PC-3 (cell line): Measurements from ENCODE around the gene OVOL2. TPM values are rescaled to one million over a fixed set of nuclear protein-coding genes. Genes with fewer than 3 reads are reported as not detected.
A peak's percentile ranks its signal among the peaks of the same experiment; 100 is the strongest.

ENCODE experiments used
- ATAC-seq: fragments of 200-7000 bp; cut with Tn5 transposase; 2 replicates; pipeline ENCODE4 v1.9.1; 2020; ENCODE audit warnings: mild to moderate bottlenecking, moderate library complexity
- BruUV-seq: library from RNA; stranded (reverse); fragments of 400-500 nt; replicated peaks from 2 replicates; lab custom pipeline; 2021; lab: Mats Ljungman, UMichigan
- CTCF ChIA-PET: fragments of 300-600 bp; sonication (Branson Sonifier 250); formaldehyde crosslinking; loops from one replicate; lab custom pipeline; 2022; ENCODE audit warnings: antibody characterized with exemption; lab: Charles Lee
- POLR2A ChIA-PET: fragments of 300-600 bp; sonication (Branson Sonifier 250); formaldehyde crosslinking; loops from one replicate; lab custom pipeline; 2022; ENCODE audit warnings: antibody characterized with exemption; ENCODE audit not compliant: unreplicated experiment; lab: Charles Lee
- DNase-seq: peaks from one replicate; pipeline ENCODE4 v3.0.0-alpha.2; 2015
- H2AFZ ChIP-seq: fragments of 300-600 bp; sonication (generic); 2 replicates; pipeline ENCODE4 v1.6.0; 2016; ENCODE audit warnings: antibody characterized with exemption, low read length
- H3F3A ChIP-seq: fragments of 300-600 bp; sonication (generic); one replicate; pipeline ENCODE4 v1.6.0; 2017; ENCODE audit warnings: antibody characterized with exemption, low read length, control low read depth, mild to moderate bottlenecking; ENCODE audit not compliant: unreplicated experiment
- H3K27ac ChIP-seq: fragments of 300-600 bp; sonication (generic); 2 replicates; pipeline ENCODE4 v1.5.1; 2016; ENCODE audit warnings: mild to moderate bottlenecking, low read length
- H3K27me3 ChIP-seq: fragments of 300-600 bp; sonication (generic); 2 replicates; pipeline ENCODE4 v1.6.1; 2016; ENCODE audit warnings: low read length, mixed read lengths
- H3K36me3 ChIP-seq: fragments of 300-600 bp; sonication (generic); 2 replicates; pipeline ENCODE4 v1.6.1; 2016; ENCODE audit warnings: low read depth, mixed run types, low read length, mixed read lengths
- H3K4me1 ChIP-seq: fragments of 300-600 bp; sonication (generic); 2 replicates; pipeline ENCODE4 v1.5.1; 2016; ENCODE audit warnings: low read length; ENCODE audit not compliant: insufficient read depth
- H3K4me2 ChIP-seq: fragments of 300-600 bp; sonication (generic); 2 replicates; pipeline ENCODE4 v1.6.0; 2016; ENCODE audit warnings: low read length
- H3K4me3 ChIP-seq: fragments of 300-600 bp; sonication (generic); 2 replicates; pipeline ENCODE4 v1.5.1; 2016; ENCODE audit warnings: mild to moderate bottlenecking, low read length, mixed read lengths
- H3K79me2 ChIP-seq: fragments of 300-600 bp; sonication (generic); 2 replicates; pipeline ENCODE4 v1.6.1; 2017; ENCODE audit warnings: low read length, mixed read lengths
- H3K9ac ChIP-seq: fragments of 300-600 bp; sonication (generic); 2 replicates; pipeline ENCODE4 v1.6.0; 2016; ENCODE audit warnings: mild to moderate bottlenecking, low read length
- H3K9me2 ChIP-seq: fragments of 300-600 bp; sonication (generic); replicated peaks from 2 replicates; pipeline ENCODE4 v1.6.1; 2016; ENCODE audit warnings: mixed run types, low read length, mixed read lengths
- H3K9me3 ChIP-seq: fragments of 300-600 bp; sonication (generic); 2 replicates; pipeline ENCODE4 v1.6.1; 2016; ENCODE audit warnings: low read length, mixed read lengths
- H4K20me1 ChIP-seq: fragments of 300-600 bp; sonication (generic); 2 replicates; pipeline ENCODE4 v1.6.1; 2016; ENCODE audit warnings: low read length, mixed read lengths
- EZH2 ChIP-seq: fragments of 300-600 bp; sonication (generic); IDR thresholded peaks from one replicate; pipeline ENCODE4 v1.6.1; 2017; ENCODE audit warnings: antibody characterized with exemption, mild to moderate bottlenecking, low read length; ENCODE audit not compliant: unreplicated experiment
- EZH2phosphoT487 ChIP-seq: fragments of 300-600 bp; sonication (generic); IDR thresholded peaks from 2 replicates; pipeline ENCODE4 v1.6.1; 2018; ENCODE audit warnings: mild to moderate bottlenecking, antibody characterized with exemption, low read length, borderline replicate concordance
- intact Hi-C: fragments of 100-400 bp; cut with micrococcal nuclease; formaldehyde crosslinking; loops from 2 replicates; pipeline ENCODE4 v1.9.0; 2023
- total RNA-seq: library from RNA; depleted of rRNA; stranded (reverse); fragments of >200 nt; gene quantifications from 2 replicates; pipeline ENCODE4 v1.2.3, GENCODE V29; 2014
- TF ChIP-seq, protein P1 (sequence below): fragments of 300-600 bp; sonication (generic); conservative IDR thresholded peaks from 2 replicates; pipeline ENCODE4 v1.5.1; 2017; ENCODE audit warnings: antibody characterized with exemption, low read depth, mild to moderate bottlenecking, low read length

The OVOL2 gene
- total RNA-seq, 1 experiment from 2014 or later, result 23.1 TPM

DNA sequence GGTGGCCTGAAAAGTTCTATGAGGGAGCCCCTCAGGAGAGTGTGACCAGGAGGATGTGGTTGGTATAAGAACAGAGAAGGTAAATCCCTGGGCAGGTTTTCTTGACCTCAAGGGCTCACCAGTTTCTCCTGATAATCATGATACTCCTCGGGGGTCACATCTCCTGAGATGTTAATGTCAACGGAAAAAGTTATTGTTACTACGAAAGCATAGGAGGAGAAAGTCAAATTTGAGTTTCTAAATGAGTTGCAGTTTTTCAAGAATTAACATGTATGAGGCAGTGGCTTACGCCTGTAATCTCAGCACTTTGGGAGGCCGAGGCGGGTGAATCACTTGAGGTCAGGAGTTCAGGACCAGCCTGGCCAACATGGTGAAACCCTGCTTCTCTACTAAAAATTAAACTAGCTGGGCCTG lies 65.5 kb downstream of the OVOL2 start:
- no peaks in the 10 kb centered on the region for H3K9me3 ChIP-seq
- ChIA-PET POLR2A (no interaction called here), CTCF (interaction anchor here (0.7 to 1.5 kb wide), 3 partner anchors 25 to 34 kb away, joined by 5 to 7 read pairs (median 6); no protein-coding TSS in a partner anchor)
- no peak overlapping the region for H3K27ac ChIP-seq
- no peak overlapping the region for H3K4me2 ChIP-seq
- no peaks in the 10 kb centered on the region for H3K27me3 ChIP-seq
- peaks cover 5% of the 10 kb centered on the region for H3F3A ChIP-seq
- DNase-seq (no peak), ATAC-seq (no peak)
- no peaks in the 10 kb centered on the region for H3K9me2 ChIP-seq
- 0 out of 2 replicates have a peak, but pooled peaks cover 4% of the 10 kb centered on the region for H4K20me1 ChIP-seq
- no peak for TF ChIP-seq EZH2
- TF ChIP-seq, protein P1, sequence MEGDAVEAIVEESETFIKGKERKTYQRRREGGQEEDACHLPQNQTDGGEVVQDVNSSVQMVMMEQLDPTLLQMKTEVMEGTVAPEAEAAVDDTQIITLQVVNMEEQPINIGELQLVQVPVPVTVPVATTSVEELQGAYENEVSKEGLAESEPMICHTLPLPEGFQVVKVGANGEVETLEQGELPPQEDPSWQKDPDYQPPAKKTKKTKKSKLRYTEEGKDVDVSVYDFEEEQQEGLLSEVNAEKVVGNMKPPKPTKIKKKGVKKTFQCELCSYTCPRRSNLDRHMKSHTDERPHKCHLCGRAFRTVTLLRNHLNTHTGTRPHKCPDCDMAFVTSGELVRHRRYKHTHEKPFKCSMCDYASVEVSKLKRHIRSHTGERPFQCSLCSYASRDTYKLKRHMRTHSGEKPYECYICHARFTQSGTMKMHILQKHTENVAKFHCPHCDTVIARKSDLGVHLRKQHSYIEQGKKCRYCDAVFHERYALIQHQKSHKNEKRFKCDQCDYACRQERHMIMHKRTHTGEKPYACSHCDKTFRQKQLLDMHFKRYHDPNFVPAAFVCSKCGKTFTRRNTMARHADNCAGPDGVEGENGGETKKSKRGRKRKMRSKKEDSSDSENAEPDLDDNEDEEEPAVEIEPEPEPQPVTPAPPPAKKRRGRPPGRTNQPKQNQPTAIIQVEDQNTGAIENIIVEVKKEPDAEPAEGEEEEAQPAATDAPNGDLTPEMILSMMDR, result no peak
- no peak for TF ChIP-seq EZH2phosphoT487
- BruUV-seq, result no TSS peak
- intact Hi-C loops, result loop anchor here (5.0 to 10.0 kb wide), 4 partner anchors 245 to 457 kb away; partner anchors contain the start of genes BFSP1 and RRBP1
- H3K9ac ChIP-seq, result no peak overlapping the region
- no peaks in the 10 kb centered on the region for H3K79me2 ChIP-seq
- peaks cover 11% of the 10 kb centered on the region for H3K36me3 ChIP-seq
- H2AFZ ChIP-seq, result no peak overlapping the region
- H3K4me1 ChIP-seq, result peaks cover 46% of the 10 kb centered on the region
- H3K4me3 ChIP-seq, result no peak overlapping the region

GRCh38 chr20:17990278-17990972 lies 67.3 kb downstream of the OVOL2 start:
- CTCF ChIA-PET, result interaction anchor here (0.6 to 1.0 kb wide), 3 partner anchors 21 to 32 kb away, joined by 3 to 5 read pairs (median 3); no protein-coding TSS in a partner anchor
- no peaks in the 10 kb centered on the region; the same call in 1 of the 2 replicates for H3K79me2 ChIP-seq
- BruUV-seq, result TSS peak; percentile 60
- peak overlapping the region; percentile 78 for H3K27ac ChIP-seq
- no peaks in the 10 kb centered on the region for H3K9me2 ChIP-seq
- intact Hi-C loops, result loop anchor here (5.0 to 10.0 kb wide), 4 partner anchors 243 to 456 kb away; partner anchors contain the start of genes BFSP1 and RRBP1
- no peaks in the 10 kb centered on the region for H3K27me3 ChIP-seq
- no peak overlapping the region for H3K9ac ChIP-seq
- peak; percentile 69 for DNase-seq
- H3F3A ChIP-seq, result peaks cover 5% of the 10 kb centered on the region
- peak overlapping the region; percentile 51 for H3K4me2 ChIP-seq
- peak; percentile 48 for ATAC-seq
- TF ChIP-seq, protein P1, result no peak
- TF ChIP-seq EZH2, result no peak
- no peak for TF ChIP-seq EZH2phosphoT487
- peaks cover 11% of the 10 kb centered on the region for H3K36me3 ChIP-seq
- peaks cover 45% of the 10 kb centered on the region for H3K4me1 ChIP-seq
- H2AFZ ChIP-seq, result no peak overlapping the region
- POLR2A ChIA-PET, result interaction anchor here (0.6 to 0.9 kb wide), 2 partner anchors 308 to 432 kb away, joined by 4 to 7 read pairs; partner anchors contain the start of gene RRBP1
- no peak overlapping the region for H3K4me3 ChIP-seq
- 0 out of 2 replicates have a peak, but pooled peaks cover 4% of the 10 kb centered on the region for H4K20me1 ChIP-seq
- no peaks in the 10 kb centered on the region for H3K9me3 ChIP-seq
